NCI-H2227 (cell line): ENCODE data around the gene SYCP2L.
"Not testable (repeated sequence)": the region's sequence is repeated elsewhere in the genome, so short reads cannot be mapped to it uniquely, and the experiment has no call there.

ENCODE experiments used
- DNase-seq: peaks from one replicate; lab custom pipeline; 2025; ENCODE audit not compliant: unreplicated experiment; lab: John Stamatoyannopoulos, UW

The SYCP2L gene

GRCh38 chr6:10954590-10955010 lies 67.7 kb downstream of the SYCP2L start:
- peak; percentile 83 for DNase-seq

GRCh38 chr6:10956776-10957175 lies 69.9 kb downstream of the SYCP2L start:
- no peak for DNase-seq

GRCh38 chr6:10957414-10957886 lies 70.6 kb downstream of the SYCP2L start:
- DNase-seq, result no peak

GRCh38 chr6:10960171-10960570 lies 73.3 kb downstream of the SYCP2L start:
- DNase-seq, result no peak

GRCh38 chr6:10961837-10962236 lies 75.0 kb downstream of the SYCP2L start:
- DNase-seq, result no peak

GRCh38 chr6:10962673-10963072 lies 75.8 kb downstream of the SYCP2L start:
- no peak for DNase-seq

- no peak for DNase-seq
Observed at GRCh38 chr6:10963113-10963512, 76.3 kb downstream of the SYCP2L start.

- DNase-seq, result no peak
Observed at GRCh38 chr6:10964684-10965083, 77.8 kb downstream of the SYCP2L start.

GRCh38 chr6:10968776-10969175 lies 81.9 kb downstream of the SYCP2L start:
- no peak for DNase-seq

- DNase-seq, result no peak
Observed at GRCh38 chr6:10970731-10971130, 83.9 kb downstream of the SYCP2L start.

- no peak for DNase-seq
Observed at GRCh38 chr6:10972196-10972595, 85.3 kb downstream of the SYCP2L start.

GRCh38 chr6:10976571-10976970 lies 89.7 kb downstream of the SYCP2L start:
- no peak for DNase-seq

- no peak for DNase-seq
Observed at GRCh38 chr6:10977231-10977968, 90.5 kb downstream of the SYCP2L start.

- no peak for DNase-seq
Observed at GRCh38 chr6:10979603-10980002, 92.8 kb downstream of the SYCP2L start.

GRCh38 chr6:10981409-10981808 lies 94.6 kb downstream of the SYCP2L start:
- no peak for DNase-seq

- not testable (repeated sequence) for DNase-seq
Observed at GRCh38 chr6:10984959-10985358, 98.1 kb downstream of the SYCP2L start.

- DNase-seq, result no peak
Observed at GRCh38 chr6:10989587-10989986, 102.7 kb downstream of the SYCP2L start.

- no peak for DNase-seq
Observed at GRCh38 chr6:10991115-10991514, 104.3 kb downstream of the SYCP2L start.

GRCh38 chr6:10993896-10994295 lies 107.0 kb downstream of the SYCP2L start:
- DNase-seq, result no peak

GRCh38 chr6:10995114-10995707 lies 108.4 kb downstream of the SYCP2L start:
- DNase-seq, result no peak

GRCh38 chr6:10999994-11000393 lies 113.1 kb downstream of the SYCP2L start:
- no peak for DNase-seq

- no peak for DNase-seq
Observed at GRCh38 chr6:11002176-11002575, 115.3 kb downstream of the SYCP2L start.

- DNase-seq, result not testable (repeated sequence)
Observed at GRCh38 chr6:11003297-11003696, 116.4 kb downstream of the SYCP2L start.
